PC-3 (cell line): ENCODE data around the gene TAPT1. TPM values are rescaled to one million over a fixed set of nuclear protein-coding genes. Genes with fewer than 3 reads are reported as not detected.

Source experiments
- ATAC-seq: fragments of 200-7000 bp; cut with Tn5 transposase; 2 replicates; pipeline ENCODE4 v1.9.1; 2020; ENCODE audit warnings: mild to moderate bottlenecking, moderate library complexity
- BruUV-seq: library from RNA; stranded (reverse); fragments of 400-500 nt; replicated peaks from 2 replicates; lab custom pipeline; 2021; lab: Mats Ljungman, UMichigan
- CTCF ChIA-PET: fragments of 300-600 bp; sonication (Branson Sonifier 250); formaldehyde crosslinking; loops from one replicate; lab custom pipeline; 2022; ENCODE audit warnings: antibody characterized with exemption; lab: Charles Lee
- POLR2A ChIA-PET: fragments of 300-600 bp; sonication (Branson Sonifier 250); formaldehyde crosslinking; loops from one replicate; lab custom pipeline; 2022; ENCODE audit warnings: antibody characterized with exemption; ENCODE audit not compliant: unreplicated experiment; lab: Charles Lee
- DNase-seq: peaks from one replicate; pipeline ENCODE4 v3.0.0-alpha.2; 2015
- H2AFZ ChIP-seq: fragments of 300-600 bp; sonication (generic); 2 replicates; pipeline ENCODE4 v1.6.0; 2016; ENCODE audit warnings: antibody characterized with exemption, low read length
- H3F3A ChIP-seq: fragments of 300-600 bp; sonication (generic); one replicate; pipeline ENCODE4 v1.6.0; 2017; ENCODE audit warnings: antibody characterized with exemption, low read length, control low read depth, mild to moderate bottlenecking; ENCODE audit not compliant: unreplicated experiment
- H3K27ac ChIP-seq: fragments of 300-600 bp; sonication (generic); 2 replicates; pipeline ENCODE4 v1.5.1; 2016; ENCODE audit warnings: mild to moderate bottlenecking, low read length
- H3K27me3 ChIP-seq: fragments of 300-600 bp; sonication (generic); 2 replicates; pipeline ENCODE4 v1.6.1; 2016; ENCODE audit warnings: low read length, mixed read lengths
- H3K36me3 ChIP-seq: fragments of 300-600 bp; sonication (generic); 2 replicates; pipeline ENCODE4 v1.6.1; 2016; ENCODE audit warnings: low read depth, mixed run types, low read length, mixed read lengths
- H3K4me1 ChIP-seq: fragments of 300-600 bp; sonication (generic); 2 replicates; pipeline ENCODE4 v1.5.1; 2016; ENCODE audit warnings: low read length; ENCODE audit not compliant: insufficient read depth
- H3K4me2 ChIP-seq: fragments of 300-600 bp; sonication (generic); 2 replicates; pipeline ENCODE4 v1.6.0; 2016; ENCODE audit warnings: low read length
- H3K4me3 ChIP-seq: fragments of 300-600 bp; sonication (generic); 2 replicates; pipeline ENCODE4 v1.5.1; 2016; ENCODE audit warnings: mild to moderate bottlenecking, low read length, mixed read lengths
- H3K79me2 ChIP-seq: fragments of 300-600 bp; sonication (generic); 2 replicates; pipeline ENCODE4 v1.6.1; 2017; ENCODE audit warnings: low read length, mixed read lengths
- H3K9ac ChIP-seq: fragments of 300-600 bp; sonication (generic); 2 replicates; pipeline ENCODE4 v1.6.0; 2016; ENCODE audit warnings: mild to moderate bottlenecking, low read length
- H3K9me2 ChIP-seq: fragments of 300-600 bp; sonication (generic); replicated peaks from 2 replicates; pipeline ENCODE4 v1.6.1; 2016; ENCODE audit warnings: mixed run types, low read length, mixed read lengths
- H3K9me3 ChIP-seq: fragments of 300-600 bp; sonication (generic); 2 replicates; pipeline ENCODE4 v1.6.1; 2016; ENCODE audit warnings: low read length, mixed read lengths
- H4K20me1 ChIP-seq: fragments of 300-600 bp; sonication (generic); 2 replicates; pipeline ENCODE4 v1.6.1; 2016; ENCODE audit warnings: low read length, mixed read lengths
- CTCF ChIP-seq: fragments of 300-600 bp; sonication (generic); conservative IDR thresholded peaks from 2 replicates; pipeline ENCODE4 v1.5.1; 2017; ENCODE audit warnings: antibody characterized with exemption, low read depth, mild to moderate bottlenecking, low read length
- EZH2 ChIP-seq: fragments of 300-600 bp; sonication (generic); IDR thresholded peaks from one replicate; pipeline ENCODE4 v1.6.1; 2017; ENCODE audit warnings: antibody characterized with exemption, mild to moderate bottlenecking, low read length; ENCODE audit not compliant: unreplicated experiment
- EZH2phosphoT487 ChIP-seq: fragments of 300-600 bp; sonication (generic); IDR thresholded peaks from 2 replicates; pipeline ENCODE4 v1.6.1; 2018; ENCODE audit warnings: mild to moderate bottlenecking, antibody characterized with exemption, low read length, borderline replicate concordance
- intact Hi-C: fragments of 100-400 bp; cut with micrococcal nuclease; formaldehyde crosslinking; loops from 2 replicates; pipeline ENCODE4 v1.9.0; 2023
- total RNA-seq: library from RNA; depleted of rRNA; stranded (reverse); fragments of >200 nt; gene quantifications from 2 replicates; pipeline ENCODE4 v1.2.3, GENCODE V29; 2014

TAPT1 gene
- total RNA-seq, 1 experiment from 2014 or later, result 8.7 TPM

- no peaks in the 10 kb centered on the region for H4K20me1 ChIP-seq
- ChIA-PET CTCF (no interaction called here), POLR2A (no interaction called here)
- H3K9ac ChIP-seq, result no peak overlapping the region
- no peak overlapping the region for H3K4me2 ChIP-seq
- H3K36me3 ChIP-seq, result no peaks in the 10 kb centered on the region
- DNase-seq (no peak), ATAC-seq (no peak)
- H3K4me1 ChIP-seq, result peaks cover 18% of the 10 kb centered on the region
- no peaks in the 10 kb centered on the region for H3F3A ChIP-seq
- no peaks in the 10 kb centered on the region for H3K9me2 ChIP-seq
- H3K4me3 ChIP-seq, result no peak overlapping the region
- no peaks in the 10 kb centered on the region for H3K79me2 ChIP-seq
- no peaks in the 10 kb centered on the region for H3K9me3 ChIP-seq
- TF ChIP-seq CTCF (no peak), EZH2phosphoT487 (no peak), EZH2 (no peak)
- H3K27ac ChIP-seq, result no peak overlapping the region
- H2AFZ ChIP-seq, result no peak overlapping the region
- no peaks in the 10 kb centered on the region for H3K27me3 ChIP-seq
- intact Hi-C loops, result no loop called here
- BruUV-seq, result no TSS peak
Observed at GRCh38 chr4:16257611-16258010, 31.3 kb upstream of the TAPT1 start.

GRCh38 chr4:16256343-16256742 is 30.1 kb upstream of the TAPT1 start:
- H3K4me2 ChIP-seq, result no peak overlapping the region
- no peaks in the 10 kb centered on the region for H3K79me2 ChIP-seq
- DNase-seq, result no peak
- no peaks in the 10 kb centered on the region for H4K20me1 ChIP-seq
- ChIA-PET POLR2A (no interaction called here), CTCF (no interaction called here)
- no peaks in the 10 kb centered on the region for H3F3A ChIP-seq
- no peak for ATAC-seq
- no peaks in the 10 kb centered on the region for H3K9me2 ChIP-seq
- no peak overlapping the region for H2AFZ ChIP-seq
- no peak overlapping the region for H3K4me3 ChIP-seq
- intact Hi-C loops, result no loop called here
- H3K4me1 ChIP-seq, result peaks cover 18% of the 10 kb centered on the region
- no peak for TF ChIP-seq EZH2phosphoT487
- H3K27ac ChIP-seq, result no peak overlapping the region
- H3K9ac ChIP-seq, result no peak overlapping the region
- no TSS peak for BruUV-seq
- H3K9me3 ChIP-seq, result no peaks in the 10 kb centered on the region
- H3K36me3 ChIP-seq, result no peaks in the 10 kb centered on the region
- no peaks in the 10 kb centered on the region for H3K27me3 ChIP-seq

- no peaks in the 10 kb centered on the region for H3K27me3 ChIP-seq
- H3K9me2 ChIP-seq, result no peaks in the 10 kb centered on the region
- POLR2A ChIA-PET, result no interaction called here
- BruUV-seq, result no TSS peak
- no peak overlapping the region for H3K4me2 ChIP-seq
- CTCF ChIA-PET, result no interaction called here
- DNase-seq, result no peak
- H3K9me3 ChIP-seq, result no peaks in the 10 kb centered on the region
- no peak overlapping the region for H2AFZ ChIP-seq
- ATAC-seq, result no peak
- H3K4me1 ChIP-seq, result peaks cover 21% of the 10 kb centered on the region
- no peaks in the 10 kb centered on the region for H4K20me1 ChIP-seq
- H3K4me3 ChIP-seq, result no peak overlapping the region
- no peak for TF ChIP-seq EZH2
- no peak for TF ChIP-seq CTCF
- TF ChIP-seq EZH2phosphoT487, result no peak
- H3K9ac ChIP-seq, result no peak overlapping the region
- no peaks in the 10 kb centered on the region for H3K36me3 ChIP-seq
- no peak overlapping the region for H3K27ac ChIP-seq
- H3K79me2 ChIP-seq, result no peaks in the 10 kb centered on the region
- H3F3A ChIP-seq, result no peaks in the 10 kb centered on the region
- intact Hi-C loops, result no loop called here
Observed at GRCh38 chr4:16255730-16256129, 29.5 kb upstream of the TAPT1 start.
